HG03025 (cell line): ENCODE data around the gene SNX32.
"Not testable (repeated sequence)": the region's sequence is repeated elsewhere in the genome, so short reads cannot be mapped to it uniquely, and the experiment has no call there.

ENCODE experiments used
- ATAC-seq: cut with Tn5 transposase; IDR thresholded peaks from one replicate; pipeline ENCODE4 v1.9.1; 2021; ENCODE audit warnings: mild to moderate bottlenecking, moderate library complexity; ENCODE audit not compliant: unreplicated experiment, low FRiP score

SNX32 gene

GRCh38 chr11:65883058-65883761, 49.4 kb downstream of the SNX32 start:
- no peak for ATAC-seq

- ATAC-seq: no peak
Observed at GRCh38 chr11:65883786-65884715, 50.3 kb downstream of the SNX32 start.

- no peak for ATAC-seq
Observed at GRCh38 chr11:65884716-65885092, 50.9 kb downstream of the SNX32 start.

GRCh38 chr11:65885231-65885630, 51.5 kb downstream of the SNX32 start:
- ATAC-seq: no peak

- no peak for ATAC-seq
Observed at GRCh38 chr11:65885808-65886536, 52.2 kb downstream of the SNX32 start.

GRCh38 chr11:65886826-65887722, 53.3 kb downstream of the SNX32 start:
- no peak for ATAC-seq

- no peak for ATAC-seq
Observed at GRCh38 chr11:65887723-65888162, 54.0 kb downstream of the SNX32 start.

- peak; percentile 50 for ATAC-seq
Observed at GRCh38 chr11:65888163-65888814, 54.5 kb downstream of the SNX32 start, which contains the start of gene FIBP. Gene FIBP (minus strand): TSS chr11:65888471. CDS start chr11:65888418, 53 bp downstream.

GRCh38 chr11:65890324-65891218, 56.8 kb downstream of the SNX32 start, which contains the start of gene CCDC85B:
Gene CCDC85B (plus strand): TSS chr11:65890673. CDS start chr11:65890784, 111 bp downstream.
- peak; percentile 40 for ATAC-seq

- no peak for ATAC-seq
Observed at GRCh38 chr11:65891219-65892136, 57.7 kb downstream of the SNX32 start.

GRCh38 chr11:65892137-65892540, 58.4 kb downstream of the SNX32 start:
- not testable (repeated sequence) for ATAC-seq

GRCh38 chr11:65892661-65893317, 59.0 kb downstream of the SNX32 start:
- ATAC-seq: no peak

GRCh38 chr11:65894034-65894591, 60.4 kb downstream of the SNX32 start:
- no peak for ATAC-seq

- ATAC-seq: no peak
Observed at GRCh38 chr11:65895482-65895981, 61.8 kb downstream of the SNX32 start.

GRCh38 chr11:65896034-65896999, 62.6 kb downstream of the SNX32 start:
- no peak for ATAC-seq
